Measurements from ENCODE around the gene SMAD1. TPM values are rescaled to one million over a fixed set of nuclear protein-coding genes. Genes with fewer than 3 reads are reported as not detected.
"Not testable (repeated sequence)": the region's sequence is repeated elsewhere in the genome, so short reads cannot be mapped to it uniquely, and the experiment has no call there.

The SMAD1 gene
- total and polyA plus RNA-seq, 12 donors: 1.4 to 23.8 (median 14.2) TPM

- WGBS, 4 donors: 78 to 83% (median 81%) methylated on average over 6 of the region's 6 CpGs
- H3K36me3 ChIP-seq (replicated peaks in 1 of 2): no peaks in the 10 kb centered on the region
- no peak for TF ChIP-seq CTCF (IDR thresholded peaks at IDR 0.05)
- no peak for TF ChIP-seq POLR2A (IDR thresholded peaks at IDR 0.05)
- no peak for DNase-seq
- no peaks in the 10 kb centered on the region for H3K4me1 ChIP-seq (replicated peaks in 1 of 2)
- H3K4me3 ChIP-seq: no peak overlapping the region
- H3K27ac ChIP-seq: no peak overlapping the region
- no peaks in the 10 kb centered on the region for H3K27me3 ChIP-seq
- intact Hi-C loops (cut with DNase I): no loop called here
- H3K9me3 ChIP-seq (replicated peaks in 1 of 3): no peaks in the 10 kb centered on the region
These were observed 101.8 kb downstream of the SMAD1 start for GRCh38 chr4:145583191-145584055.

GRCh38 chr4:145587088-145587754 lies 105.6 kb downstream of the SMAD1 start:
- Histone ChIP-seq H3K36me3 (replicated peaks in 1 of 2) (no peaks in the 10 kb centered on the region), H3K27me3 (no peaks in the 10 kb centered on the region), H3K27ac (no peak overlapping the region), H3K9me3 (replicated peaks in 1 of 3) (no peaks in the 10 kb centered on the region), H3K4me3 (no peak overlapping the region), H3K4me1 (replicated peaks in 1 of 2) (no peaks in the 10 kb centered on the region)
- DNase-seq: no peak
- intact Hi-C loops (cut with DNase I): no loop called here
- no peak for TF ChIP-seq CTCF (IDR thresholded peaks at IDR 0.05)
- no peak for TF ChIP-seq POLR2A (IDR thresholded peaks at IDR 0.05)
- 48 to 57% (median 53%) methylated on average over 3 of the region's 3 CpGs for WGBS, 4 donors

- H3K27ac ChIP-seq; H3K36me3 ChIP-seq (replicated peaks in 1 of 2); H3K27me3 ChIP-seq; intact Hi-C loops (cut with DNase I); DNase-seq; H3K9me3 ChIP-seq (replicated peaks in 1 of 3); H3K4me1 ChIP-seq (replicated peaks in 1 of 2); H3K4me3 ChIP-seq: not testable (repeated sequence)
- 68 to 81% (median 74%) methylated on average over 2 of the region's 2 CpGs for WGBS, 4 donors
These were observed 107.7 kb downstream of the SMAD1 start for GRCh38 chr4:145589381-145589780.

DNA sequence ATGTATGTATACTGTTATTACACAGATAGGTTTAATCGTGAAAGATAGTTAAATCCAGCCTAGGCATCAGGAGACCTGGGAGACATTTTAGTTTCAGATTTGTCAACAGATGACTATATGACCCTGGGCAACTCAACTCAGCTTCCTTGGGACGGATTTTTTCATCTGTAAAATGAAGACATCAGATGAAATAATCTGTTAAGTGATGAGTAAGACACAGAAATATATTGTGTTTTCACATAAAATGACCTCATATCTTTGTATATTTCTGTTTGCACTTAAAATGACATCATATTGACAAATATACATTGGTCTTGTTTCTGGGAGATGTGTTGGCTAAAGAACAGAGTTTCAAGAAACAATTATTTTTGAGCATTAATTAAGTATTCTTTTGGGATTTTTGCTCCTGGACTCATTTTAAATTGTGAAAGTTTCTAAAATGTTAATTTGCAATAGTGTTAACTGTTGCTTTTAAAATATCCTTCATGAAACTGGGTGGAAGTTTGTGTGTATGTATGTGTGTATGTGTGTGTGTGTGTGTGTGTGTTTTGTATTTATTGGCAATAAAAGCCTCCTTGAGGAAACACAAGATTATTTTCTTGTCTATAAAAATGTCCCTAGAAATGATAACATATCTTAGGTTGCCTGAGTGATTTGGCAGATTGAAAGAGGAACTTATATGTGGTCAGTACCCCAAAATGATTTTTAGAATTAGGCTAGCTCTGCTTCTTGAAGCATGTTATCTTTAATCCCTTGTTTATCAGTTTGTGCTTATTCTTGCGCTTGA lies 108.5 kb downstream of the SMAD1 start:
- intact Hi-C loops (cut with DNase I): no loop called here
- no peak for DNase-seq
- H3K4me1 ChIP-seq (replicated peaks in 1 of 2): no peaks in the 10 kb centered on the region
- no peaks in the 10 kb centered on the region for H3K9me3 ChIP-seq (replicated peaks in 1 of 3)
- no peak for TF ChIP-seq POLR2A (IDR thresholded peaks at IDR 0.05)
- no peaks in the 10 kb centered on the region for H3K27me3 ChIP-seq
- H3K4me3 ChIP-seq: no peak overlapping the region
- no peaks in the 10 kb centered on the region for H3K36me3 ChIP-seq (replicated peaks in 1 of 2)
- H3K27ac ChIP-seq: no peak overlapping the region
- WGBS, 4 donors: 68 to 74% (median 73%) methylated on average over 3 of the region's 3 CpGs
